HG02981 (cell line): ENCODE measurements around the gene DCAF5.

Experiments used
- ATAC-seq: cut with Tn5 transposase; IDR thresholded peaks from one replicate; pipeline ENCODE4 v1.9.1; 2021; ENCODE audit warnings: mild to moderate bottlenecking, moderate library complexity; ENCODE audit not compliant: unreplicated experiment

Gene DCAF5

GRCh38 chr14:69142101-69142500, 10.8 kb downstream of the DCAF5 start:
- no peak for ATAC-seq

DNA sequence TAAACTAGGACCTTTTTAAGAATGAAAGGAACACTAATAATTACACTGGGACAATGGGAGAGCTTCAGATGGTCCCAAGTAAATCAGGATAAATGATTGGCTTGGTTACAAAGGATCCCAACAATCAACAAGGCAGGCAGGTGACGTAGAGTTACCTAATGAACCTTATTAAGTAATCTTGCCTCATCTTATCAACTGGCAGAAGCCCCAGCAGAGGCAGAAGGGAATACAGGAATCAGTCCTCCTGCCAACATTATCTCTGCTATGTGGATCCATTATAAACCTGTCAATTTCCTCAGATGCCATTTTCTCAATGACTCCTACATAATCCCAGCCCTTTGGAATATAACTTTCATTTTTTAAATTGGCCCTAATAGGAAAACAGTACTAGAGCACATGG, 11.4 kb downstream of the DCAF5 start:
- ATAC-seq: no peak

DNA sequence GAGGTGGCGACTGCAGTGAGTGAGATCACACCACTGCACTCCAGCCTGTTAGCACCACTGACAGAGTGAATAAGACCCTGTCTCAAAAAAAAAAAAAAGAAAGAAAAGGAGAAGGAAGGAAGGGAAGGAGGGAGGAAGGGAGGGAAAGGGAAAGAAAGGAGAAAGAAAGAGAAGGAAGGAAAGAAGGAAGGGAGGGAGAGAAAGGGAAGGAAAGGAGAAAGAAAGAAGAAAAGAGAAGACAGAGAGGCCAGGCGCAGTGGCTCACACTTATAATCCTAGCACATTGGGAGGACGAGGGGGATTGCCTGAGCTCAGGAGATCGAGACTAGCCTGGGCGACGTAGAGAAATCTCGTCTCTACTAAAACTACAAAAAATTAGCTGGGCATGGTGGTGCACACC, 13.2 kb downstream of the DCAF5 start:
- ATAC-seq: no peak

DNA sequence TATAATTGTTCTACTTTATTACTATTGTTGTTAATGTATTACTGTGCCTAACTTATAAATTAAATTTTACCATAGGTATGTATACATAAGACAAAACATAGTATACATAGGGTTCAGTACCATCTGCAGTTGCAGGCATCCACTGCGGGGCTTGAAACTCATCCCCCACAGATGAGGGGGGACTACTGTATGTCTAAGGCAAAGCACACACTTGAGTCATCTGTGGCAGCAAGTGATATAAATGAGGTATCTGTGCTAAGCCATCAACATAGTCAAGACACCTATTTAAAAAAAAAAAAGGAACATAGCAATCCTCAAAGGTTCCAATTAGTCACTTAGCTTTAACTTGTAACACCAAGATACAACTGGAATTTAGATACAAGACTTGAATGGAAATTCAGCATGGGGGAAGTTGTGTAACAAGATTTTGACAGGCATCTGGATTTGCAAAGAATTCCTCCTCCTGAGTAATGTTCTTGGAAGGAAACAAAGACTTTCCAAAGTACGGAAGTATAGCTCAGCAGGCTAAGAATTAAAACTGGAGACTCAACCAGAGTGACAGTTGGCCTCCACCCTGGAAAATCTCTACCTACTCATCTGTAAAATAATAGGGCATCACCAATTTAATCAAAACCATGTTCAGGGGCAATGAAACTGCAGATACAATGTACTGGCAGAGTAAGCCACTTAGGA, 14.9 kb downstream of the DCAF5 start:
- no peak for ATAC-seq

DNA sequence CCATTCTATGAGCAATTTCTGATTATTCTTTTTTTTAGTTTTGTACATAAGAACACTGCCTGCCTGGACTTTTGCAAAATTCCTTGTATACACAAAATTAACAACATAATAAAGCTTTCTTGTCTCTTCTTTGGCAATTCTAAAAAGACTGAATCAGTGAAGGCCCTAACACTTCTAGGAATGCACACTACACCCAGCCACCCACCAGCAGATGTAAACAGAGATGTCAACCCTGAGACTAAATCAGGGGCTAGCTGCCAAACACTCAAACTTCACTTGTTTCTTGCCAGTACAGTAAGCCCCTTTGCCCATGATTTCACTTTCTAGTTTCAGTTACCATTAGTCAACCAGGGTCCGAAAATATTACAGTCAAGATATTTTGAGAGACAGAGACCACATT, 15.5 kb downstream of the DCAF5 start:
- ATAC-seq: no peak

- ATAC-seq: no peak
These were observed 17.8 kb downstream of the DCAF5 start for GRCh38 chr14:69135133-69135532.

- no peak for ATAC-seq
These were observed 19.5 kb downstream of the DCAF5 start for GRCh38 chr14:69133206-69134125.

DNA sequence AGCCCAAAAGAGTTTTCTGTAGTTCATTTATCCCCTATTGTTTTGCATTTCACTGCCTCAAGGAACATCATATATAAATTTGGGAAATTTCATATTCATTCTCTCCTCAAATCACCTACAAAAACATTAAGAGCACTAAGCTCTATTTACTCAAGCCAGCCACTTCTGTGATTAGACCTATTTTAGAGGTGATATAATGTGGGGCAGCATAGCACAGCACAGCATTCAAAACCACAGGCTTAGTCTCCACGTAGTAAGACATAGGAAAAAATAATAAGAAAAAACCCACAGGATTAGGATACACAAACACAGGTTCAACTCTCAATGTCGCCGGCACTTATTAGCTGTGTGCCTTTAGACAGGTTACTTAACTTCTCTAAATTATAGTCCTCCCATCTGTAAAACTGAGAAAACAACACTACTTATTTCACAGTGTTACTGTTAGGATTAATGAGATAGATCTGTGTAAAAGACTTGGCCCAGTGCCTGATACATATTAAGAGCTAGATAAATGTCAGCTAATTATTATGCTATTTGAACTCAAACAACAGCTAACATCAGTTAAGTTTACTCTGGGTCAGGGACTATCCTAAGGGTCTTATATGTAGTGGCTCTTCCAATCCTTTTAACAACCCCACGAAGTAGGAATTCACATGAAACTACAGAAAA, 20.3 kb downstream of the DCAF5 start:
- no peak for ATAC-seq

DNA sequence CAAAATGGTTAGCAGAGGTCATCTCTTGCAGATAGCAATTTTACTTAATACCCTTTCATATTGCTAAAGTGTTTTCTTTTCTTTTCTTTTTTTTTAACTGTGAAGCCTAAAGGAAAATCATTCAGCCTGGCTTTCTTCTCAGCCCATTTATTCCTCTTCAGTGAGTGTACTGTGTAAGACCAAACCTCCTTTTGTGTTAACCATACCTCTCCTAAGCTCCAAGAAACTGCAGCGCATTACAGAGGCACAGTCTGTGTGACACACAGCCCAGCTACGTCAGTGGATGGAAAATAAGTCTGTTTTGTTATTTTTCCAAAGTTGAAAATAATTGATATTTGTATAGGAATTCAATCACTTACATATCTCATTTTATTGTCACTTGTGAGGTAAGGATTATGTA, 21.7 kb downstream of the DCAF5 start:
- ATAC-seq: no peak

GRCh38 chr14:69129264-69129880, 23.5 kb downstream of the DCAF5 start:
- no peak for ATAC-seq

- ATAC-seq: no peak
These were observed 34.6 kb downstream of the DCAF5 start for GRCh38 chr14:69118305-69118704.

GRCh38 chr14:69117020-69117767, 35.7 kb downstream of the DCAF5 start:
- no peak for ATAC-seq

- no peak for ATAC-seq
These were observed 37.3 kb downstream of the DCAF5 start for GRCh38 chr14:69115407-69116185.

DNA sequence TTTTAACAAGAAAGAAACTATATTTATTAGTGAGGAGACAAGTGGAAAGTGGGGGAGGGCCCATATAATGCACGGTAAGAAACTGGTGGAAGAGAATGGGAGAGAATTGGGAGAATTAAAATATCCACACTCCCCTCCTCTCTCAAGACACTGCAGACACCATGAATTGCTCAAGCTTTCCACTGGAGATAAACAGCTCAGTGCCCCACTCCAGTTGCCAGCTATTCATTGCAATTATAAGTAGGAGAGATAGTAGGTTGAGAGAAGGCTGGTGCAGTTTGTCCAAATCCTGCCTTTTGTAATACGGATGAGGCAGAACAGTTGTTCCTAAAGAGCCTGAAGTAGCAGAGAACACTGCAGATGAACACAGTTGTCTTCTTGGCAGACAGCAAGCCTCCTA, 38.2 kb downstream of the DCAF5 start:
- ATAC-seq: no peak

- no peak for ATAC-seq
These were observed 44.6 kb downstream of the DCAF5 start for GRCh38 chr14:69108358-69108757.

DNA sequence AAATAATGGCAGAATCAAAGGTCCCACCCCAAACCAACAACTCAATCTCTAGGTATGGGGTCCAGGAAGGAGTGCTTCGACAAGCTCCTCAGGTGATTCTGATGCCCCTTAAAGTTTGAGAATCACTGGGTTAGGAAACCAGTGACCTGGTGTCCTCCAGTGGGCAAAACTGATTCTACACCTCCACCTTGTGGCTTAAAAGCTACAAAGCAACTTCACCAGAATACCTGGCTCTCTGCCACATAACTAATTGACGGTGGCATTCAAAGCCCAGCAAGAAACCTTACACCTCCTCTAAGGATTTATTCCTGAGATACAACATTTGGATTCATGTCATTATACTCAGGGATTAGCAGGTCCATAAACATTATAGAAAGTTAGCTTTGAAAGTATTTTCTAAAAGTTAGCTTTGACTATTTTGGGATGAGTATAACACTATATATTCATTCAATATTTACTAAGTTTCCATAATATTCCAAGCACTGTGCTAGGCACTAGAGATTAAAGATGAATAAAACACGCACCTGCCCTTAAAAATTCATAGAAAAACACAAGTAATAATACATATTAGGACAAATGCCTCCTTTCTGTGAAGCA, 45.4 kb downstream of the DCAF5 start:
- no peak for ATAC-seq

- ATAC-seq: no peak
These were observed 46.5 kb downstream of the DCAF5 start for GRCh38 chr14:69106451-69106850.

GRCh38 chr14:69105326-69105725, 47.6 kb downstream of the DCAF5 start:
- no peak for ATAC-seq

- no peak for ATAC-seq
These were observed 51.5 kb downstream of the DCAF5 start for GRCh38 chr14:69101331-69101826.
